ENCODE measurements around the gene MAFG. TPM values are rescaled to one million over a fixed set of nuclear protein-coding genes. Genes with fewer than 3 reads are reported as not detected.

The MAFG gene
- total and polyA plus RNA-seq, 2 of the 13 experiments (the other 11 are each of a cell fraction or from before 2014, with no cell fraction given): 14.5 to 20.0 TPM

- no peak for TF ChIP-seq ZBED4 (CRISPR knock-in tag; IDR thresholded peaks at IDR 0.05; ENCODE audit: borderline replicate concordance)
- 0 out of 4 replicates have a peak, but pooled peaks of 1 of the 2 experiments have one; percentile 3 for TF ChIP-seq POLR2A (IDR thresholded peaks at IDR 0.05; ENCODE audit: insufficient read depth in 1 of 2, low read depth in 2 of 2, low read length in 2 of 2)
- 0 out of 2 replicates have a peak, but pooled peaks have one; percentile 27 for TF ChIP-seq ZBTB46 (CRISPR knock-in tag; IDR thresholded peaks at IDR 0.05; ENCODE audit: borderline replicate concordance)
- TF ChIP-seq SRSF4 (IDR thresholded peaks at IDR 0.05; ENCODE audit: low read depth, low read length, poor library complexity, severe bottlenecking): no peak
- TF ChIP-seq ZNF768 (CRISPR knock-in tag; IDR thresholded peaks at IDR 0.05): no peak
- peak; percentile 70; the same call in 1 of the 2 replicates for TF ChIP-seq PAF1 (CRISPR knock-in tag; IDR thresholded peaks at IDR 0.05)
- no peak for TF ChIP-seq ZNF607 (CRISPR knock-in tag; IDR thresholded peaks at IDR 0.05; ENCODE audit: borderline replicate concordance)
- 0 out of 2 replicates have a peak, but pooled peaks have one; percentile 47 for TF ChIP-seq POLR2AphosphoS5 (IDR thresholded peaks at IDR 0.05; ENCODE audit: low read depth, low read length)
- TF ChIP-seq HIC2 (CRISPR knock-in tag; IDR thresholded peaks at IDR 0.05; ENCODE audit: low read depth): 0 out of 2 replicates have a peak, but pooled peaks have one; percentile 47
- TF ChIP-seq THAP9 (CRISPR knock-in tag; IDR thresholded peaks at IDR 0.05; ENCODE audit: borderline replicate concordance): no peak
- 0 out of 2 replicates have a peak, but pooled peaks have one; percentile 12 for TF ChIP-seq DNMT1 (CRISPR knock-in tag; IDR thresholded peaks at IDR 0.05)
- no peak for TF ChIP-seq ZNF549 (CRISPR knock-in tag; IDR thresholded peaks at IDR 0.05)
- no peak for TF ChIP-seq ZNF3 (CRISPR knock-in tag; IDR thresholded peaks at IDR 0.05)
- no peak for TF ChIP-seq CREBL2 (CRISPR knock-in tag; IDR thresholded peaks at IDR 0.05; ENCODE audit: borderline replicate concordance)
These were observed 28.4 kb upstream of the MAFG start (continued) for GRCh38 chr17:81955756-81956544.

Measured in HepG2 (cell line).